NCI-H446 (cell line): Measurements from ENCODE around the gene SYNJ1.
"Not testable (repeated sequence)": the region's sequence is repeated elsewhere in the genome, so short reads cannot be mapped to it uniquely, and the experiment has no call there.

ENCODE experiments used
- DNase-seq, 2 experiments: peaks; one replicate each; lab custom pipeline; 2025; lab: John Stamatoyannopoulos, UW

SYNJ1 gene

GRCh38 chr21:32695482-32695881 is 32.3 kb downstream of the SYNJ1 start:
- DNase-seq, result not testable (repeated sequence)

- DNase-seq, result no peak
Measured at GRCh38 chr21:32693581-32693980, 34.2 kb downstream of the SYNJ1 start.

GRCh38 chr21:32690085-32690484 is 37.7 kb downstream of the SYNJ1 start:
- DNase-seq, result no peak

GRCh38 chr21:32687643-32688345 is 40.0 kb downstream of the SYNJ1 start:
- DNase-seq, result no peak

GRCh38 chr21:32682696-32683474 is 44.9 kb downstream of the SYNJ1 start:
- DNase-seq, result no peak

- no peak for DNase-seq
Measured at GRCh38 chr21:32674731-32675130, 53.1 kb downstream of the SYNJ1 start.

GRCh38 chr21:32674038-32674437 is 53.8 kb downstream of the SYNJ1 start:
- DNase-seq, result no peak

GRCh38 chr21:32666258-32666657 is 61.6 kb downstream of the SYNJ1 start:
- no peak for DNase-seq

GRCh38 chr21:32664095-32664494 is 63.7 kb downstream of the SYNJ1 start:
- DNase-seq, result not testable (repeated sequence)

GRCh38 chr21:32661981-32662380 is 65.8 kb downstream of the SYNJ1 start:
- not testable (repeated sequence) for DNase-seq

GRCh38 chr21:32661026-32661782 is 66.6 kb downstream of the SYNJ1 start:
- DNase-seq, result not testable (repeated sequence)

GRCh38 chr21:32658524-32658923 is 69.3 kb downstream of the SYNJ1 start:
- no peak for DNase-seq

- peak in 1 of 2 experiments; percentile 8 for DNase-seq
Measured at GRCh38 chr21:32653326-32653901, 74.4 kb downstream of the SYNJ1 start.

GRCh38 chr21:32648165-32648564 is 79.6 kb downstream of the SYNJ1 start:
- DNase-seq, result no peak

- no peak for DNase-seq
Measured at GRCh38 chr21:32645261-32646182, 82.3 kb downstream of the SYNJ1 start.

- no peak for DNase-seq
Measured at GRCh38 chr21:32641710-32642698, 85.8 kb downstream of the SYNJ1 start.

GRCh38 chr21:32626621-32627196 is 101.1 kb downstream of the SYNJ1 start:
- no peak for DNase-seq

- not testable (repeated sequence) for DNase-seq
Measured at GRCh38 chr21:32618218-32618617, 109.6 kb downstream of the SYNJ1 start.

GRCh38 chr21:32613436-32614043 is 114.3 kb downstream of the SYNJ1 start:
- DNase-seq, result no peak
